NCI-H345 (cell line): Measurements from ENCODE around the gene PRSS27.
"Not testable (repeated sequence)": the region's sequence is repeated elsewhere in the genome, so short reads cannot be mapped to it uniquely, and the experiment has no call there.

Experiments used
- DNase-seq: peaks from one replicate; lab custom pipeline; 2025; lab: John Stamatoyannopoulos, UW

The PRSS27 gene

GRCh38 chr16:2708290-2708639 lies 11.8 kb downstream of the PRSS27 start:
- DNase-seq: no peak

GRCh38 chr16:2707368-2708289 lies 12.4 kb downstream of the PRSS27 start:
- no peak for DNase-seq

- DNase-seq: no peak
Observed at GRCh38 chr16:2706611-2707311, 13.3 kb downstream of the PRSS27 start.

- DNase-seq: no peak
Observed at GRCh38 chr16:2706085-2706484, 13.9 kb downstream of the PRSS27 start.

- no peak for DNase-seq
Observed at GRCh38 chr16:2705351-2705750, 14.7 kb downstream of the PRSS27 start.

DNA sequence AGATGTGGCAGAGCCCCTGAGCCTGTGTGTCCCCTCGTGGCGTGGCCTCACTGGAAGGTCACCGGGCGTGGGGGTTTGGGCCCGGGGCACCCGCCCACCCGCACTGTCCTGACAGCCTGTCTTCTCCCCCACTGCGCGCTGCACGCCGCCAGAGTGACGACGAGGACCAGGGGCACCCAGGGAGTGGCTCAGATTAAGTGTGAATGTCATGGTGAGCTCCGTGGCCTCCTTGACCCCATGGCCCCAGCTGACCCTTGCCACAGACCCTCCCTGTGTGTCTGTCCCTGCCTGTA lies 15.1 kb downstream of the PRSS27 start:
- DNase-seq: no peak

DNA sequence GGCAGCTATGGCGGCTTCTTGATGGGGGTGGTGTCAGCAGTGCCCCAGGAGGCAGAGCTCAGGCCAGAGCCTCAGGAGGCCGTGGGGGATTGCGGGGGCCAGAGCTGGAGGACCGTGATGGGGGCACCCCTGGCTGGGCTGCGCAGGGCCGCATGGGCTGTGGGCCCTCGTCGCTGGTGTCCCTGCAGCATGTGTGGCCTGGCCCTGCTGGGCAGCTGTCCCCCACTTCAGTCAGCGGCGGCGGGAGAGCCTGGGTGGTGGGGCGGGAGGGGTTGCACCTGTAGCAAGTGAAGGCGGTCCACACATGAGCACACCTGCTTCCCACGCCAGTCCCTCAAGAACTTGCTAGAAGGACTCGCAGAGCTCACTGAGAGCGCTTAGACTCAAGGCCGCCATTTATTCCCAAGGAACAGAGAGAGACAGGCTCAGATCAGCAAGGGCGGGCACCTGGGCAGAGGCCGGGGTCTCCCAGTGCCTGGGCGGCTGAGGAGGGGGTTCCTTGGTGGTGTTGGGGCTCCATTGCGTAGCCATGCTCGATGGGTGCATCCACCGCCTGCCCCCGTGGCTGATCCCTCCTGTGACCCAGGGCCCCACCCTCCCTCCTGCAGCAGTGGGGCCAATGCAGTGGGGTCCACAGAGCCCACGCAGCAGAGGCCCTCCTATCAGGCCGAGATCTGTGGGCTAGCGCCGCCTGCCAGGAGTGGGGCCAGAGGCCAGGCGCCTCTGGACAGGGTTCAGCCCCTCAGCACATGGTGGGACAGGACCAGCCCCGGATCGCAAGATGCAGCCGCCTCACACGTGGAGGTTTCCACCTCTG lies 15.7 kb downstream of the PRSS27 start:
- DNase-seq: no peak

DNA sequence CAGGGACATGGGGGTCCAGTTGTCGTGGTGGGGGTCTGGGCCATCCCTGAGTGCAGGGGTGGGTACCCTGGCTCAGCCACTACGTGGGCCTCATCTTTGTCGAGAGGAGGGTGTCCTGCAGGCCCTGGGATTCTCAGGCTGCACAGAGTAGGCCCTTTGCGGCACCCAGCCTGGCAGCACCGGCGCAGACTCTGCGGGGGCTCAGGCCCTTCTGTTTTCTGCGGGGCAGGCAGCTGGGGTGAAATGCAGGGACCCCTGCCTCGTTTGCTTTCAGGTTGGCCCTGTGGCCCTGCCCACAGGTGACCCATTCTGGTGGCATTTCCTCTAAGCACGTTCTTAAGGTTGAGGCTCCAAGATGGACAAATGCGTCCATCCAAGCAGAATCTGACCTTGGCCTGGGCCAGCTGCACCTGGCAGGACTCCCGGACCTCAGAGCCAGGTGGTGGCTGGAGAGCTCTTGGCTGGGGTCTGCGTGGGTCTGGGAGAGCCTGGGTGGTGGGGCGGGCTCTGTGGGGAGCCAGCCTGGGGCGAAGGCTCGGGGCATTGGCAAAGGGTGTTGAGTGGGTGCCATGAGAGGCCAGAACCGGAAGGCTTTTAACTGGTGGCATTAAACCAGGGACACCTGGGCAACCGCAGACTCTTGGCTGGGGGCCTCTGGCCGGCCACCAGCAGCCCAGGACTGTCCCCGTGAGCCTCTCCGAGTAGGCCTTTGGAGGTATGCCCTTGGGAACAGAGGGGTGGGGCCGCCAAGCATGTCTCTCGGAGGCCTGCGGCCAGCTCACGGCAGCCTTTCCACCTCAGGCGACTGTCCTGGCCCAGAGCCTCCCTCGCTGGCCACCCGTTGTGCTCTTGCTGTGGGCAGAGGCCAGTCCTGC lies 16.9 kb downstream of the PRSS27 start:
- no peak for DNase-seq

- no peak for DNase-seq
Observed at GRCh38 chr16:2702438-2702825, 17.6 kb downstream of the PRSS27 start.

DNA sequence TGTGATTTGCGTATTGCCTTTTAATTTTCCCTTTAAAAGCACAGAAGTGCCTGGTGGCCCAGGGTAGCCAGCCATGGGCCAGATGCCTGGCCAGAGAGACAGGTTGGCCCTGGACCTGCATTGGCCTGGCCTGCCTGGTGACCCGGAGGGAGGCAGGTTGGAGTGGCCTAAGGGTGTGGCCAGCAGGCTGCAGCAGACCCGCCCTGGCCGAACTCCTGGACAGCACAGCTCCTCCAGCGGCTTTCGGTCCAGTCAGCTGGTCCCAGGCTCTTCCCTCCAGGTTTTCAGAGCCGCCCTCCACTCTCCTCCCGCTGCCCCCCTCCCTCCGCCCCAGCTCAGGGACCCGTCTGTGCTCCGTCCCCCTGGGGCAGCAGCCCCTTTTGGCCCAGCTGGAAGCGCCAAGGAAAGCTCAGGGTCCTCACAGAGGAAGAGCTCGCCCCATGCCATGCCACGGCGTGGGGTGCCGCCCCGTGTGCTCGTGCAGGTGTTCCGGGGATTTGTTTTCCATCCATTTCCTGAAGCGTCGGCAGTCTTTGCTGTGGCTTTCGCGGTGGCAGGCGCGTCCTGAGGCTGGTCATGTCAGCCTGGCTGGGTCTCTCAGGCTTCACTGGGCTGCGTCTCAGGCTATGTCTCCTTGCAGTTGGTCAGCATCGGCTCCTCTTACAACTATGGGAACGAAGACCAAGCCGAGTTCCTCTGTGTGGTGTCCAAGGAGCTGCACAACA lies 18.1 kb downstream of the PRSS27 start:
- DNase-seq: no peak

DNA sequence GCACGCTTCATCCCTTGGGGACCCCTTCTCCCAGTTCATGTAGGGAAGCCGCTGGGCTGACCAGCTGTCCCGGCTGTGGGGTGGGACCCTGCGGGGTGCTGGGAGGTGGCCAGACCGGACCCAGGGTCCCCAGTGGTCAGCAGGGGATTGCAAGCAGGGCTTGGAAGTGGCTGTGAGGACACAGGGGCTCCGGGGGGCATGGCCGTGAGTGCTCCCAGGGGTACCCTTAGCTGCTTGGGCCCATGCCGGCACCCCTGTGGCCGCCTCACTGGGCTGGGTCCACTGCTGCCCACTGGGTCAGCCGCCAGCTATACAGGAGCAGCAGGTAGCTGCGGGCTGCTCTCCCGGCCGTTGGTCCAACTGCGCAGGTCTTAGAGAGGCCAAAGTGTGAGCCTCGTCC lies 18.8 kb downstream of the PRSS27 start:
- no peak for DNase-seq

DNA sequence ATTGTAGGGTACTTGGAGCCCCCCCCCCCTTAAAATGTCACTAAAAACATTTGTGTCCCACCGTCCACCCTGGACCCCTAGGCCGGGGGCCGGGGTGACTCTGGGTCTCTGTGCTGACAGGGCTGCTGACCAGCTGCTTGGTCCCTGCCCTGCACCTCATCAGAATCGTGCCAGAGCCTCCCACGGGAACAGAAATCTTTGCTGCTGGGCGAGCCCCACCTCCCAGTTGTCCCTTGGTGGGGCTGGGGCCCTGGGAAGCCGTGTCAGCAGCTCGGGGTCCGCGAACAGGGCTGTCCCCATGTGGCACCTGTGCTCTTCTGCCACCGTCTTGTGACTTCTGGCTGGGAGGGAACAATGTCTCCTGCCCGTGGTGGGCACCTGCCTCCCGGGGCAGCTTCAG lies 19.2 kb downstream of the PRSS27 start:
- DNase-seq: no peak

DNA sequence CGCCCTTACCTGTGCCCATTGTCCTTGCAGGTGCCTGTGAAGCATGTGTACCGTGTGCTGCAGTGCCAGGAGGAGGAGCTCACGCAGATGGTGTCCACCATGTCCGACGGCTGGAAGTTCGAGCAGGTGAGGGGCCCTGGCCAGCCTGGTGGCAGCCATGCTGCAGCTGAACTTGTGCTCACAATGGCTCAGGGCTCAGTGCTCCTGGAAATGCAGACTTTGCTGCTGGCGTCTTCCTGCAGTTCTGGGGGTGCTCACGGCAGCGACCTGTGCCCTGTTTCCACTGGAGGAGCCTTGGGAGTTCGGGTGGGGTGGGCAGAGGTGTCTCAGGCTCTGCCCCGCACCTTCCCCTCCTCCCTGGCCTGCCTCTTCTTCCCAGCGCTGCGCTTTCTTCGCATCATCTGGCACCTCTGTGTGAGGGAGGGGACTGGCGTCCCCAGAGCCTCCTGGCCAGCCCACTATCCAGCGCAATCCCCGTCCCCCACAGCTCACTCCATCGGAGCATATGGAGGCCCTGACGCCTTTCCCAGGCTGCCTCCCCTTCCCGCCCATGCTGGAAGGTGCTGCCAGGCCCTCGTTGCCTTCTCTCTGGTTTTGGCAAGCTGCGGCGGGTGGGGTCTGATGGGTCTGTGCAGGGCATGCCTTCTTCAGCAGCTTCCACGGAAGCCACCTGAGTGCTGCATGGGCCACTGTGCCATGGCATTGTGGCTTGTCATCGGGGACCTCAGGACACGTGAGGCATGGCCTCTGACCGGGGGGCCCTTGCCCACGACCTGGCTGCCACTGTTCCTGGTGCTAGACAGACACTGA lies 20.0 kb downstream of the PRSS27 start:
- no peak for DNase-seq

DNA sequence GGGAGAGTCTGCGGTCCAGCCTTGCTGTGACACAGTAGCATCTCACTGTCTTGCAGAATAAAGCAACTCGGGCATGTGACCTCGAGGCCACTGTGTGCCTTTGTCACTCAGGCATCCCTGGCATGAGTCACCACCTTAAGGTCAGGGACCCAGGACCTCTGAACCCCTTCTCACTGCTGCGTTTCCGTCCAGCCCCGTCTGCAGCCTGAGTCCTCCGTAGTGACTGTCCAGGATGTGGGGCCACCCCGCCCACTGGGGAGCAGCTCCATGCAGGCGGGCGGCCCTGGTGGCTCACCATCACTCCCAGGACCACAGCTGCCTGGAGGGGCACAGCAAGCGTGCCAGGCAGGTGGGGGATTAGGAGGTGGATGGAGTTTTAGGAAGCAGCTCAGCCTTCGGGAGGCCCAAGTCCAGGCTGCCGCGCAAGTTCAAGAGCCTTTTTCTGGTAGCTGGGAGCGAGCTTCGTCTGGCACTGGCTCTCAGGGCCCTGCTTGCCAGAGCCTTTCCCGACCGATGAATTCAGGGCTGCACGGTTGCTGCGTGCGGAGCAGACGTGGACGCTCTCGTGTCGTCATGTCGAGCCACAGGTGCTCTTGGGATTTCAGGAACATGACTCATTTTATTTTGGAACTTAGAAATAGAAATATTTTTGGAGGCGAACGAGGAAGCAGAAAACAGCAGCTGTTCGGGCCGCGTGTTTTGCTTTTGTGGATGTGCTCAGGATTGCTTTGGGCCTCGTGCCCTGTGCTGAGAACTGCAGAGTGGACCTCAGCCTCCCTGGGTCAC lies 20.9 kb downstream of the PRSS27 start:
- DNase-seq: no peak

DNA sequence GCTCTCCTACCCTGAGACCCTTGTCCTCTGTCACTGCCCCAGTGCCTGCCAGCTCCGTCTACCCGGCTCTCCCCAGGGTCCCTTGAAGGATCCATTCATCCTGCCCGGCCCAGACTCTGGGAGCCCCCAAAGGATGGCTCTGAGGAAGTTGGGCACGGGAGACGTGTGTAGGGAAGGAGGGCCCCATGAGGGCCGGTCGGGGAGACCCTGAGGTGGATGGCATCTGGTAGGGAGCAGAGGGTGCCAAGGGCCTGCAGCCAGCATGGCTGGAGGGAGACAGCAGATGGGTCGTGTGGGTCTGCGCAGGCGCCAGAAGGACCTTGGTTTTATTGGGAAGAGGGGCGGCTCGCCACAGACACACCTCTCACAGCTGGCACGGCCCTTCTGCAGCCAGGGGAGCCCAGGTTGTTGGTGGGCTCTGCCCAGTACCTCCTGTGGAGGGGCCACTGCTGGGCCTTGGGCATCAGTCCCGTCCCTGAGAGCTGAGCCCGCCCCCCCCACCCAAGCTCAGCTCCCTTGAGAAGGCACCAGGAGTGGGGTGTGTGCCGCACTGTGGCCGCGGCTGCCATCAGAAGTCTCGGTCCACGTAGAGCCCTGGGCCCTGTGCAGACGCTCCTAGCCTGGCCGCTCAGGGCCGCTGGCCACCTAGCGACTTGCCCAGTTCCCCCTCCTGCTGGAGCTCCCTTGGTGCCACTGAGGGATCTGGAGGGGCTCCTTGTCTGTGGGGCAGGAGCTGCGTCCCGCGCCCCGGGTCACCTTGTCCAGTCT lies 21.7 kb downstream of the PRSS27 start:
- DNase-seq: no peak

DNA sequence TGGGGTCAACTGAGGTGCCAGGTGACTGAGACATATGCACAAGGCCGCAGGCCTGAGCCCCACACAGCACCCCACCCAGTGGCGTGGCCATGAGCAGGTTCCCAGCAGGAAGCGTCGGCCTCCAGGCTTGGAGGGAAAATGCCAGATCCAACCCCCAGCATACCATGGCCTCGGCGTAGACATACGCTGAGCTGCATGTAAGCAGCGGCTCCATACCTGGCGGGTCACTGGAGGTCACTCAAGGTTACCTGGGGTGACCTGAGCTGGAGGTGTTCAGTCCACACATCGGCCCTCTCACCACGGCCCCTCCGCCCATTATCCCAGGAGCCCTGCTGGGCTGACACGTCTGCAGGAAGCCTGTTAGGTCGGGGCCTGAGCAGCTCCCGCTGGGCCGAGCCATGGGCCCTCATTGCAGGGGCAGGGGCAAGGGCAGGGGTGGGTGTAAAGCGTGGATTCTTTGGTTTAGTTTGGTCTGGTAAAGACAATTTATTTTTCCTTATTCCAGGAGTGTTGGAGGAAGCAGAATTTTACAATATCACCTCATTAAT lies 22.5 kb downstream of the PRSS27 start:
- no peak for DNase-seq

DNA sequence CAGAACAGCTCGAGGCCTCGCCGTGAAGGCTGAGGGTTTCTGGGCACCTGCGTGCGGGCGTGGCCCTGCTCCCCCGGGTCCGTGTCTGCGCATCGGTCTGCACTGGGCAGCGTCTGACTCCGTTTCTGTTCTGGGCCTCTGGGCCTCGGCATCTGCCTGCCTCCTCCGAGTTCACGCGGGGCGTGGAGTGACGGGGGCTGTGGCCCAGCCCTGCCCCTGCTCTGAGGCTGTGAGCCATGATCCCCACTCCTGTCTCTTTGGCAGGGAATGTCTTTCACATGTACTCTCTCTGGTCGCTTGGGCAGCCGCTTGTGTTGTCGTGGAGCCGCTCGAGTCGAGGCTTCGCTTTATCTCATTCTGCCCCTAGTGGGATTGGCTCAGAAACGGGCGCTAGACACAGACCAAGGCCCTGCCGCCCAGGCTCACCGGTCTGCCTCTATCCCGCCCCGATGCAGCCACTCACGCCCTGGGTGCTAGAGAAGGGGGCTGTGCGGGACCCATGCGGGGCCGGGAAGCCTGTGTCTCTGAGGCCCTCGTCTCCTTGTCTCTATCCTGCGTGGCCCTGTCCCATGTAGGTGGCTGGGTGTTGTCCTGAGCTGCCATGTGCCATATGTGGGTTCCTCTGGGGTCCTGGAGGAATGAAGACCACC lies 23.3 kb downstream of the PRSS27 start:
- not testable (repeated sequence) for DNase-seq
